ENCODE measurements around the gene FAM131B.
"Not testable (repeated sequence)": the region's sequence is repeated elsewhere in the genome, so short reads cannot be mapped to it uniquely, and the experiment has no call there.

Gene FAM131B

GRCh38 chr7:143395187-143396149 lies 33.0 kb upstream of the FAM131B start:
- DNase-seq (ENCODE audit: low read depth in 3 of 3): no peak

- no peak for DNase-seq (ENCODE audit: low read depth in 3 of 3)
These were observed 32.3 kb upstream of the FAM131B start for GRCh38 chr7:143394777-143395176.

- no peak for DNase-seq (ENCODE audit: low read depth in 3 of 3)
These were observed 31.6 kb upstream of the FAM131B start for GRCh38 chr7:143394068-143394467.

- no peak for DNase-seq (ENCODE audit: low read depth in 3 of 3)
These were observed 30.9 kb upstream of the FAM131B start for GRCh38 chr7:143393267-143394041.

- no peak for DNase-seq (ENCODE audit: low read depth in 3 of 3)
These were observed 30.4 kb upstream of the FAM131B start for GRCh38 chr7:143392875-143393266.

DNA sequence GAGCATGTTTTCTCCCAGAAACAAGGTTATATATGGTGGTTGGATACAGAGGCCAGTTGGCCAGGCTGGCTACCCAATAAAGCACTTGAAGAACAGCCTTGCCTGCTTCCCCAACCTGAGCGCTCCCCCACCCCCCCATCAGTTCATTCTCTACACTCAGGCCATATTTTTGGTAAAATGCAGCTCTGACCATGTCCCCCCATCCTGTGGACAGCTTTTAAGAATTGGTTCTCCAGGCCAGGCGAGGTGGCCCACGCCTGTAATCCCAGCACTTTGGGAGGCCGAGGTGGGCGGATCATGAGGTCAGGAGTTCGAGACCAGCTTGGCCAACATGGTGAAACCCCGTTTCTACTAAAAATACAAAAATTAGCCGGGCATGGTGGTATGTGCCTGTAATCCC lies 29.9 kb upstream of the FAM131B start:
- not testable (repeated sequence) for DNase-seq (ENCODE audit: low read depth in 3 of 3)

GRCh38 chr7:143391462-143392404 lies 29.2 kb upstream of the FAM131B start:
- DNase-seq (ENCODE audit: low read depth in 3 of 3): no peak

- no peak for DNase-seq (ENCODE audit: low read depth in 3 of 3)
These were observed 28.3 kb upstream of the FAM131B start for GRCh38 chr7:143390773-143391317.

DNA sequence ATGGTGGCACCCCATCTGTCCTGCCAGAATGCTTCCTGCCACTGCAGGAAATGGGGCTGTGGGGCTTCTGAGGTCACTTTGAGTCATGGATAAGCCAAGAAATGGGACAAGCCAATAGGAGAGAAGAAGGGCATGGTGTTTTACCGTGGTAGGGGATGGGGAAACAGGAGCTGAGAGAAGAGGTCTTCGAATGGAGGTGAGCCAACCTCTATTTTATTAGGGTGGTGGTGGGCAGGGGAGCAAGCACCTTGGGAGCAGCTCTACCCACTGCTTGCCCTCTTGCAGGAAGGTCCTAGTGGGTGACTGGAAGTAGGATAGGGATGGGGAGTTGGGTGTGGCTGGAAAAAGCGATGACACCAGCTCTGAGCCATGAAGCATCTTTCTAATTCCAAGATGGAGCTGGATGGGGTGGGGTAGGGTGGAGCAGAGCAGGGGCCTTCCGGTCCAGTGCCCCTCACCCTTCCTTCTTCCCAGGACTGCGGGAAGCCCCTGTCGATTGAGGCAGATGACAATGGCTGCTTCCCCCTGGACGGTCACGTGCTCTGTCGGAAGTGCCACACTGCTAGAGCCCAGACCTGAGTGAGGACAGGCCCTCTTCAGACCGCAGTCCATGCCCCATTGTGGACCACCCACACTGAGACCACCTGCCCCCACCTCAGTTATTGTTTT lies 27.7 kb upstream of the FAM131B start:
- no peak for DNase-seq (ENCODE audit: low read depth in 3 of 3)

DNA sequence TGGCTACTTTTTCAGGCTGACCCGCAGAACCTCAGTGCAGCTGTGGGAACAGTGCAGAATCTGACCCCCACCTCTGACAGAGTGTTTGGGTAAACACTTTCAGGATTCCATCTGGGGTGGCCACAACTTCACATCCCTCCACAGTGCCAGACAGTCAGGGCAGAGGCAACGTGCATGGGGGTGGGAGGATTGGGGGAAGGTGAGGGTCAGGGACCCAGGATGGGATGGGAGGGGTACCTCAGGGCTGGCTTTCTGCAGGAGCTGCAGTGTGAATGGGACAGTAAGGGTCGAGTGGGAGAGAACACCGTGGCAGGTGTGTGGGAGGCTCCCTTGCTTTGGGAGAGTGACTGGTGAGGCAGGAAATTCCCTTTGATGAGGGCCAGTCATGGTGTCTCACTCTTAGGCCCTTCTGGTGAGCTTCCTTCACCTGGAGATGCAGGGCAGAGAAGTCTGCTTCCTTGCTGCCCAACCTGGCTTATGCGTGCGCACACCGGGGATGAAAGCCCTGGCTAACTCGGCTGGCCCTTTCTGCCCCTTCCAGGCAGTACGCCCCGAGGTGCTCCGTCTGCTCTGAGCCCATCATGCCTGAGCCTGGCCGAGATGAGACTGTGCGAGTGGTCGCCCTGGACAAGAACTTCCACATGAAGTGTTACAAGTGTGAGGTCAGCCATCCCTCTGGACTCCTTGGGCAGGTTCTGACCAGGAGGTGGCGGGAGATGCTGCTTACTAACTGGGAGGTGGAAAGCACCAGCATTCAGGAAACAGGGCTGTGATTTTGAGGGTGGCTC lies 27.0 kb upstream of the FAM131B start:
- DNase-seq (ENCODE audit: low read depth in 3 of 3): no peak

DNA sequence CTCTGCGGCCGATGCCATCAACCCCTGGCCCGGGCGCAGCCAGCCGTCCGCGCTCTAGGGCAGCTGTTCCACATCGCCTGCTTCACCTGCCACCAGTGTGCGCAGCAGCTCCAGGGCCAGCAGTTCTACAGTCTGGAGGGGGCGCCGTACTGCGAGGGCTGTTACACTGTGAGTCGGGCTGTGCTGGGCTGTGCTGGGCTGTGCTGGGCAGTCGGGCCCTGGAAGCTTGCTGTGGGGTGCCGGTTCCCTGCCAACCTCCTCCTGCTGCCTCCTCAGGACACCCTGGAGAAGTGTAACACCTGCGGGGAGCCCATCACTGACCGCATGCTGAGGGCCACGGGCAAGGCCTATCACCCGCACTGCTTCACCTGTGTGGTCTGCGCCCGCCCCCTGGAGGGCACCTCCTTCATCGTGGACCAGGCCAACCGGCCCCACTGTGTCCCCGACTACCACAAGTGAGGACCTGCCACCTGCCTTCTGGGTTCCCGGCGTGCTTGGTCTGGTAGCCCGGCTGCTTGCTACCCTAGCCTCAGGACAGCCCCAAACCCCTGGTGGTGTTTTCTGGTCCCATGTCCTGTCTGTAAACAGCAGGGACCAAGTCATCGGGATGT lies 26.1 kb upstream of the FAM131B start:
- DNase-seq (ENCODE audit: low read depth in 3 of 3): no peak

GRCh38 chr7:143388051-143388450 lies 25.5 kb upstream of the FAM131B start:
- DNase-seq (ENCODE audit: low read depth in 3 of 3): no peak

DNA sequence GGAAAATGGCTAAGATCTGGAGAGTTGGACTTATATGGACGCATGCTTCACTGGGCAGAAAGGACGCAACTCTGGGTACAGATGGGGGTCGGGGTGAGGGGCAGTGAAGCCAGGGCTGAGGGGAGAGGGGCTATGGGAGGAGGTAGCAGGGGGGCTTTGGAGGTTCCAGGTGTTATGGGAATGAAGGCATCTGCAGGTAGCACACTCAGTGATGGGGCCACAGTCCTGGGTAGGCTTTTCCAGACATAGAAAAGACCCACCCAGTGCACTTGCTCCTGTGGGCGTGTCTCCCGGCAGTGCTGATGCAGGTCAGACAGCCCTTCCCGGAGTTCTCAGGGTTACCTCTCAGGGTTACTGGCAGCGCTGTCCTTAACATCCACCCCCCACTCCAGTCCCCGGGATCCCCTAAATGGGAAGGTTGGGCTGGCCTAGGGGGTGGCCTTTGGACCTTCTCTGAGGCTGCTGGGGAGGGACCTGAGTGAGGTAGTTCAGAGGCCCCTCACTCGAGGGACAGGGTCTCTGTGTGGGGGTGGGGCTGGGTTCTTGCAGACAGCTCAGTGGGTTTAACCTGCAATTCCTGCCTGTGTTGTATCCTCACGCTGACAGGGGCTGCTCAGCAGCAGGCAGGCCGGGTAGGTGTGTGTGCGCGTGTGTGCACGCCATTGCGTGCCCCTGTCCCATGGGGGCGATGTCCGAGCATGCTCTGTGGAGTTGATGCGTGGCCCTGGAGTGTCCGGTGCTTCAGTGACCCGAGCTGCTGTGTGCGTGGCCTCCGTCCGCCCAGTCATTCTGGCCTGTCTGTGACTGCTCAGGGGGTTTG lies 24.9 kb upstream of the FAM131B start:
- no peak for DNase-seq (ENCODE audit: low read depth in 3 of 3)

- DNase-seq (ENCODE audit: low read depth in 3 of 3): no peak
These were observed 23.6 kb upstream of the FAM131B start for GRCh38 chr7:143385891-143386781.

DNA sequence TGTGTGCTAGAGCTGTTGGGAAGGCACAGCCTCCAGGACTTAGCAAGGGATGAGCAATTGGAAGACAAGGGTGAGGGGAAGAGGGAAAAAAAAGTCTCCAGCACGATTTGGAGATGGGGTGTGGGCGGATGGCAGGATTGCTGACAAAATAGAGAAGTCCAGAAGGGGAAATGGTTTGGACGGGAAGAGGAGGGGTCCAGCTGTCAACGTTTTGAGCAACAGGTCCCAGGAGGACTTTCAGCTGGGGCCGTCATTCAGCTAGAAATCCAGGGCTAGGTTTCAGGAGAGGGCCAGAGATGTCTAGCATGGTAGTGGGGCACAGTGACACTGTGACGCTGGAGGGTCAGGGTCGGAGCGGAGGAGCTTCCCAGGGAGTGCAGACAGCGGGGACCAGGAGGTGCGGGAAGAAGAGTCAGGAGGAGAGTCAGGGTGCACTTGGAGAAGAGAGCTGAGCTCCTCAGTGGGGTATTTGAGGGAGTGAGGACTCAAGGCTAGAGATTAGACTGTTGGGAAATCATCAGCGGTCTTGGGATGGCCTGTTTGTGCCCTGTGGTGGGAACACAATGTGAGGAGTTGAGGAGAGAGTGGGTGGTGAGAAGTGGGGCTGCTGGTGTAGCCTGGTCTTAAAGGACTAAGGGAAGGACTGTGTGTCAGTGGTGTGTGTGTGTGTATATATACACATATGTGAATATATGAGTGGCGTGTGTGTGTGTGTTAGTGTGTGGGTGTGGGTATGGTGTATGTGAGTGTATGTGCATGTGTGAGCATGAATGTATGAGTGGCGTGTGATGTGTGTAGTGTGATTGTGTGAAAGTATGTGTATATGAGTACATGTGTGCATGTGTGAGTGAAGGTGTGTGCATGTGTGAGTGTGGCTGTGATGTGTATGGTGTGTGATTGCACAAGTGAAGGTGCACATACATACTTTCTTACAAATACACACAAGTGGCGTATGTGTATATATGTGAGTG lies 22.4 kb upstream of the FAM131B start:
- DNase-seq (ENCODE audit: low read depth in 3 of 3): no peak

DNA sequence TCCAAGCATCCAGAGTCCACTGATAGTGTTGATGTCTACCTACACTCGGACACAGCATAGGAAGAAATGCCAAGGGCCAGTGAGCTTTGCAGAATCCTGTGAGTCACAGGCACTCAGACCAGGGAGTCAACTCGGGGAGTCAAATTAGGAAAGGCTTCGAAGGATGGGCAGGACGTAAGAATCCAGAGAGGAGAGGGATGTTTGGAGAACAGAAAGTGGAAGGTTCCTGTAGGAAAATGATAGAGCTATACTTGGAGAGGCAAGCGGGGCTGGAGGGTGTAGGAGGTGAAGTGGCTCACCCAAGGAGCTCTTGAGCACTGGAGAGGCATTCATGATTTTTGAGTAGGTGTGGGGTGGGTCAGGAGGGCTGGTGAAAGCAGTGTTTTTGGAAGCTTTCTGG lies 21.6 kb upstream of the FAM131B start:
- DNase-seq (ENCODE audit: low read depth in 3 of 3): no peak

GRCh38 chr7:143383642-143383957 lies 21.1 kb upstream of the FAM131B start:
- no peak for DNase-seq (ENCODE audit: low read depth in 3 of 3)
